ENCODE data around the gene CDC20B. TPM values are rescaled to one million over a fixed set of nuclear protein-coding genes. Genes with fewer than 3 reads are reported as not detected.

The CDC20B gene
- polyA plus RNA-seq, 6 donors from 2014 or later, result not detected

DNA sequence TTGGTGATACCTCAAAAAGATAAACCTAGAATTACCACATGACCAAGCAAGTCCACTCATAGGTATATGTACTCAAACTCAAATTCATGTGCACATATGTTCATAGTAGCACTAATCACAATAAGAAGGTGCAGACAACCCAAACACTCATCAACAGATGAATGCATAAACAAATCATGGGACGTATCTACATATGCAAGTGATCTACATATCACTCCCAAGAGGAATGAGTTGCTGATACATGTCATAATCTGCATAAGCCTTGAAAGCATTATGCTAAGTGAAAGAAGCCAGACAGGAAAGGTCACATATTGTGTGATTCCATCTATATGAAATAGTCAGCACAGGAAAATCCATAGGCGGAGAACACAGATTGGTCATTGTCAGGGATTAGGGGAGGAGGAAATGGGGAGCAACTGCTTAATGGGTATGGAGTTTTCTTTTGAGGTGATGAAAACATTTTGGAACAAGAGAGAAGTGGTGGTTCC is 23.6 kb downstream of the CDC20B start:
- Mint-ChIP-seq H3K4me3 (no peak overlapping the region), H3K4me1 (peaks cover 0 to 4% (median 0%) of the 10 kb centered on the region in 3 donors), H3K36me3 (no peaks in the 10 kb centered on the region), H3K27ac (no peak overlapping the region), H3K9me3 (no peaks in the 10 kb centered on the region), H3K27me3 (peaks cover 21 to 34% (median 27%) of the 10 kb centered on the region in 3 donors)
- no peak for DNase-seq
- ATAC-seq (ENCODE audit: low read depth in 2 of 2), result no peak

DNA sequence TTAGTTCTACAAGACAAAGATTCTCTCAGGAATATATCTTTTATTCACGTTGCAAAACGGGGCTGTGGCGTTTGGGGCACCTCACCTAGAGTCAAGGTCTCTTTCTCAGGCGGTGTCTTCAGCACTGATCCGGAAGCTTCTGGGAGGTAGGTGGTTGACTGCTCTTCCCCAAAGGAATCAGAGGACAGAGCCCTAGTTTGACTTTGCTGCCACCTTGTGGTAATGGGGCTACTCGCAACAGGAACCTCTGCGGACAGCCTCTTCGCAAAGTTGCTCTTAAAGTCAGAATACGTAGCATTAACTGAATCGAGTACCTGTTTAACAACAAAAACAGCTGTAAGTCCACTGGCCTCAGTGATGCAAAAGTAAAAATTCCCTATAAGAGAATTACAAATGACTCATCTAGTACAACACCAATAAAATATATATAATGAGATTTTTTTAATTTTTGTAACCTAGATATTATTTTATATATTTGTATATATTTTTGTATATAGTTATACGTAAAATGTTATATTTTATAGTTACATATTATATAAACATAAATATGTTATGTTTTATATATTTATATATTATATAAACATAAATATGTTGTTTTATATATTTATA is 26.3 kb downstream of the CDC20B start:
- ATAC-seq (ENCODE audit: low read depth in 2 of 2) (peak; percentile 74 to 86), DNase-seq (peak; percentile 54)
- Mint-ChIP-seq H3K36me3 (no peaks in the 10 kb centered on the region), H3K9me3 (no peaks in the 10 kb centered on the region), H3K27ac (no peak overlapping the region), H3K27me3 (peaks cover 17 to 20% (median 19%) of the 10 kb centered on the region in 3 donors), H3K4me3 (no peak overlapping the region), H3K4me1 (peaks cover 0 to 4% (median 0%) of the 10 kb centered on the region in 3 donors)

DNA sequence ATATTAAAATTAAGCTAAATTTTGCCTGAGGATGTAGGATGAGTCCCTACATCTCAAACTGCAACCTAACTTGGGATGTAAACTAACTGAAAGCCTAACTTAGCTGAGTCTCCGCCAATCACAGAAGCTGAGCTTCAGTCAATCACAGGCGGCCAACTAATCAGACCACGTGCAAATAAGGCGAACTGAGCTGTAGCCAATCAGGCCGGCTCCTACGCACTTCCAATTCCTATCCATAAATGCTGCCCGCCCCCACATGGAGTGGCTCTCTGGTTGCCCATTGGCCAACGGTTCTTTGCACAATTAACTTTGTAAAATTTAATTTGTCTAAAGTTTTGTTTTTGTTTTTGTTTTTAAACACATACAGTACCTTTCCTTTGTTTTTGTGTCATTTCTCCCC is 26.9 kb downstream of the CDC20B start:
- Mint-ChIP-seq H3K9me3 (no peaks in the 10 kb centered on the region), H3K4me3 (no peak overlapping the region), H3K36me3 (no peaks in the 10 kb centered on the region), H3K27ac (no peak overlapping the region), H3K27me3 (peaks cover 15 to 18% (median 15%) of the 10 kb centered on the region in 3 donors), H3K4me1 (peaks cover 0 to 4% (median 0%) of the 10 kb centered on the region in 3 donors)
- ATAC-seq (ENCODE audit: low read depth in 2 of 2) (no peak), DNase-seq (no peak)

DNA sequence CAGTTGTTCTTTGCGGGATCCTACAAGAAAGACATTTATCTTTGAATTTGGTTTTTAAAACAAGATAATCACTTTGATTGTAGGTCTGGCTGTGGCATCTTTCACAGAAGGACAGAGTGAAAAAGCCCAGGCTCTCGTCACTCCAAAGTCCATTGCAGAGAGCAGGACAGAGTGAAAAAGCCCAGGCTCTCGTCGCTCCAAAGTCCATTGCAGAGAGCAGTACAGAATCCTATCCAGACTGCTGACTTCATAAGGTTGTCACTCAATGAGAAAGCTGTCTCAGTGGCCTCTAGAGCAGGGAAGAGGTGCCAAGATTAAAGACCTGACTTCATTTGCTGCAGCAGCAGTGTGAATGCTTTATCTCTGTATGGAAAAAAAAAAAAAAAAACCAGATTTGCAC is 29.4 kb downstream of the CDC20B start:
- ATAC-seq (ENCODE audit: low read depth in 2 of 2), result no peak
- H3K27ac Mint-ChIP-seq, result no peak overlapping the region
- no peaks in the 10 kb centered on the region for H3K9me3 Mint-ChIP-seq
- DNase-seq, result no peak
- no peaks in the 10 kb centered on the region for H3K36me3 Mint-ChIP-seq
- no peak overlapping the region for H3K4me3 Mint-ChIP-seq
- peaks cover 0 to 4% (median 0%) of the 10 kb centered on the region in 3 donors for H3K4me1 Mint-ChIP-seq
- H3K27me3 Mint-ChIP-seq, result peaks cover 9 to 13% (median 10%) of the 10 kb centered on the region in 3 donors

DNA sequence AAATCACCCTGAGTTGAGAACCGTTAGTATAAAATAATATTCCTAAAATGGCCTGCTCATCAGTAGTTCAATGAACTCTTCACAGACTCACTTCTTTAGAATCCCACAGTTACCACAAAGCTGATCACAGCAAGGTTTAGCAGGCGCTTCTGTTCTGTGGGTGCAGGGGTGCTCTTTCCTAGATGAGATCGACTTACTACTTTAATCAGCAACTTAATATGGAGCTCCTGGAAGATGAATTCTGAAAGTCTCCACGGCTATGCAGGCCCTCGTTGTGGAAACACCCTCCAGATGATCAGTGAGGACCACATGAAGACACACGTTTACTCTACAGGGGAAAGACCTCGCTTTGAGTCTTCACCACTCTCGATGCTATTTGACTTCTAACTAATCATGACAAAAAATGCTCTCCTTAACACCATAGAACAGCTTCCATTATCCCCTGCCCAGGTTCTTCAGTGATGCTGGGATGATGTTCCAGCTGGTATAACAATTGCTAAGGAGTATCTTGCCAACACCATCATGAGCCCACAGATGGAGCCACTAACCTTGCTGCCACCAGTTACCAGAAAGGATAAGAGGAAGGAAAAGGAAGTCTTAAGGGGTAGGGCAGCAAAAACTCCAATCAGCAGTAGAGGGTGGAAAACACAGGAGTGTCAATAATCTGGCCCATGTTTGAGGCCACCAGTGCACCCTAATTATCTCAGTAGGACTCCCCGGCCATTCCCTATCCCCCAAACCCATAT is 30.9 kb downstream of the CDC20B start:
- no peak for DNase-seq
- H3K4me1 Mint-ChIP-seq, result peaks cover 0 to 4% (median 0%) of the 10 kb centered on the region in 3 donors
- H3K27ac Mint-ChIP-seq, result no peak overlapping the region
- H3K9me3 Mint-ChIP-seq, result no peaks in the 10 kb centered on the region
- H3K27me3 Mint-ChIP-seq, result peaks cover 16 to 24% (median 16%) of the 10 kb centered on the region in 3 donors
- H3K4me3 Mint-ChIP-seq, result no peak overlapping the region
- no peak for ATAC-seq (ENCODE audit: low read depth in 2 of 2)
- no peaks in the 10 kb centered on the region for H3K36me3 Mint-ChIP-seq

DNA sequence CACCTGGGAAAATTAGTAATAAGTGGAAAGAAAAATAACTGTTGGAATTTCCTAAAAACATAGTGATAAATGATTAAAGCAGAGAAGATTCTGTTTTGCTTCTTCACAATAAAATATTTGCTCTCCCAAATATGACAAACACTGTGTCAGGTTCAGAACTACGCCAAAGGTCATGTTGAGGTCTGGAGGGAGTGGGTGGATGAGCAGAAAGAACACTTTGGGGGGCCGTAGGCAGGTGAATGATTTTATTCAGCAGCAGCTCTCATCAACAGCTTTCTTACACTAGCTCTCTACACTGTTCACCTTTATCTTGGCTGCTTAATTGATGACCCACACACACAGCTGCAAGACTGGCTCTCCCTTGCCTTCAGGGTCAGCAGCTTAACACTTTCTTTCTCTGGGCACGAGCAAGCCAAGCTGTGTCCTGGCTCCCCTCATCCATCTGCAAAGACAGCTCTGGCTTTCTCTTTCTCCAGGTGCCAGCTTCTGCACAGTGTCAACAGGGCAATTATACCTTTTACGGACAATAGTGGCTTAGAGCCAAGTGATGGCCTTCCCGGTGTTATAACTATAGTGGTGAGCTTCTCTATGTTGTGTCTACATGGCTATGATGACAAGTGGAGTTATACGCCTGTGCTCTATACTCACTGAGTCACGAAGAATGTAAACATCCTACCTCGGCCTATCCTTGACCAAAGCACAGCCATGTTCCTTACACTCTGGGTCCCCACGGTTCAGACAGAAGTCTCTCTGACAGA is 31.9 kb downstream of the CDC20B start:
- peaks cover 12 to 24% (median 16%) of the 10 kb centered on the region in 3 donors for H3K27me3 Mint-ChIP-seq
- H3K27ac Mint-ChIP-seq, result no peak overlapping the region
- no peaks in the 10 kb centered on the region for H3K9me3 Mint-ChIP-seq
- no peaks in the 10 kb centered on the region for H3K4me1 Mint-ChIP-seq
- H3K4me3 Mint-ChIP-seq, result no peak overlapping the region
- DNase-seq, result no peak
- ATAC-seq (ENCODE audit: low read depth in 2 of 2), result no peak
- H3K36me3 Mint-ChIP-seq, result no peaks in the 10 kb centered on the region

DNA sequence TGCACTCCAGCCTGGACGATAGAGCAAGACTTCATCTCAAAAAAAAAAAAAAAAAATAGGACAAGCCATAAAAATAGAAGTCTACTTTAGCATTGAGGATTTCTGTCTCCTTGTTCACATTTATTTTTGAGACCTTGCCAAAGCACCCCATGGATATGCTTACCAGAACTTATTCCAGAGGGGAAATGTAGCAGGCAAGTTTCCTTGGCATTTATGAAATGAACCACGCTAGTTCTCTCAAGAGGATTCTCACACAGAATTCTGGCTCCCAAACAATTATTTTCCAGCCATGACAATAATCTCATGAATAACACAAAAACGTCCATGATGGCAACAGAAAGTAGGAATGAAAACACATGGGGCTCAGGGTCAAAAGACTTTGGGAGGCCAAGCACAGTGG is 36.5 kb downstream of the CDC20B start:
- no peak overlapping the region for H3K27ac Mint-ChIP-seq
- ATAC-seq (ENCODE audit: low read depth in 2 of 2) (no peak), DNase-seq (no peak)
- no peaks in the 10 kb centered on the region for H3K4me1 Mint-ChIP-seq
- H3K4me3 Mint-ChIP-seq, result no peak overlapping the region
- H3K36me3 Mint-ChIP-seq, result no peaks in the 10 kb centered on the region
- peaks cover 0 to 2% (median 0%) of the 10 kb centered on the region in 7 donors for H3K9me3 Mint-ChIP-seq
- H3K27me3 Mint-ChIP-seq, result peaks cover 4 to 26% (median 6%) of the 10 kb centered on the region in 3 donors

DNA sequence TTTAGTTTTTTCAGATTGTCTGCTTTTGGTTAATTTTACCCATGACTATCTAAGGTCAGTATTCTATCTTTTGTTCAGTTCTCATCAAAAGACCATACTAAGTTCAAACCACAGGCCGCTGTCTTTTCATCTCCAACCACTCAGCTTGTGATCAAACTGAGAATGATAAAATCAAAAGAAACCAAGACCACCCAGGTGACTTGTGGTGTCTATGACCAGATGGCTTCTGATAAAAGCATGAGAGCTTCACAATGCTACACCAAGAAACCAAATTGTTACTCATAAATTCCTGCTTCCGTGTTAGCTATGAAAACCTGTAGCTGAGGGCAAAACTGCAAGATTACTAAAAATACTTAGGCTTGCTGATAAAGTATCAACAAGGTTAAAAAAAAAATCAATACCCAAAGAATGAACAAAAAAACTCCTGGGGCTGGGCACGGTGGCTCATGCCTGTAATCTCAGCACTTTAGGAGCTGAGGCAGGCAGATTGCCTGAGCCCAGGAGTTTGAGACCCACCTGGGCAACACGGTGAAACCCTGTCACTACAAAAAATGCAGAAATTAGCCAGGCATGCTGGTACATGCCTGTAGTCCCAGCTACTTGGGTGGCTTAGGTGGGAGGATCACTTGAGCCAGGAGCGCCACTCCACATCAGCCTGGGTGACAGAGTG is 38.8 kb downstream of the CDC20B start:
- H3K4me3 Mint-ChIP-seq, result no peak overlapping the region
- no peaks in the 10 kb centered on the region for H3K4me1 Mint-ChIP-seq
- H3K36me3 Mint-ChIP-seq, result peaks cover 0 to 5% of the 10 kb centered on the region in 2 donors
- ATAC-seq (ENCODE audit: low read depth in 2 of 2), result no peak
- peaks cover 0 to 25% (median 11%) of the 10 kb centered on the region in 7 donors for H3K9me3 Mint-ChIP-seq
- peaks cover 4 to 26% (median 6%) of the 10 kb centered on the region in 3 donors for H3K27me3 Mint-ChIP-seq
- DNase-seq, result no peak
- H3K27ac Mint-ChIP-seq, result no peak overlapping the region

DNA sequence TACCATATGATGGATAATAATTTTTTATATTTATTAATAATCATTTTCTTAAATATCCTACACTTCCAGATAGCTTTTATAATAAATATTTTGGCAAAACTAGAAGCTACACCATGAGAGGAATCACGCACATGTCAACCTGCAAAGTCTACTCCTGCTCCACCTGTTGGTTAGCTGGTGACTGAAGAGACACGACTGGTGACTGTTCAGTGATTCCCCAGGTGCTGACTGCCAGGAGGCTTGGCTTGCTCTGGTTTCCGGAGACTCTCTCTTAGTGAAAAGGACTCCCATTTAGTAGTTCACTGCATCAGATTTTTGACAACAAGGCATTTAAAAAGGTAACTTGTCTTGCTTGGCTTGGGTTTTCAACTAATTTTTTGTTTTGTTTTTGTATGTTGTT is 49.6 kb downstream of the CDC20B start:
- Mint-ChIP-seq H3K4me1 (no peaks in the 10 kb centered on the region), H3K36me3 (no peaks in the 10 kb centered on the region), H3K27ac (no peak overlapping the region), H3K9me3 (peaks cover 0 to 1% (median 0%) of the 10 kb centered on the region in 7 donors), H3K27me3 (peaks cover 0 to 3% (median 0%) of the 10 kb centered on the region in 3 donors), H3K4me3 (no peak overlapping the region)
- DNase-seq (no peak), ATAC-seq (ENCODE audit: low read depth in 2 of 2) (no peak)

DNA sequence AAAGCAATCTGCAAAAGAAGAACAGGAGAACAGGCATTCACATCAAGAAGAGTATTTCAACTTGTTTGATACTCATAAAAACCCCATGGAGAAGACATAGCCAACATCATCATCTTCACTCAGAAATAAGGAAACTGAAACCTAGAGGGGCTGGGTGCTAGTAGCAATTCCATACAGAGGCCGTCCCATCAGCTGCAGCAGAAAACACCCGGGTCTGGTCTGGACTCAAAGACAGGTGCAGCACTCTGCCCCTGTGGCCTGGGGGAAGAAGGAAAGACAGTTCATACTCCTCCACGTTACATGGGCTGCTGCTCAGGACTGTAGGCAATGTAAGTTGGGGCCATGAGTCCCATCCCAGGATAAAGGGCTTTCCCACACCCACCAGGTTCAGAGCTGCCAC is 58.9 kb downstream of the CDC20B start:
- ATAC-seq (ENCODE audit: low read depth in 2 of 2), result no peak
- Mint-ChIP-seq H3K36me3 (no peaks in the 10 kb centered on the region), H3K4me1 (no peaks in the 10 kb centered on the region), H3K27me3 (peaks cover 0 to 10% (median 8%) of the 10 kb centered on the region in 3 donors), H3K27ac (no peak overlapping the region), H3K4me3 (no peak overlapping the region), H3K9me3 (peaks cover 0 to 5% (median 0%) of the 10 kb centered on the region in 7 donors)
- DNase-seq, result no peak

DNA sequence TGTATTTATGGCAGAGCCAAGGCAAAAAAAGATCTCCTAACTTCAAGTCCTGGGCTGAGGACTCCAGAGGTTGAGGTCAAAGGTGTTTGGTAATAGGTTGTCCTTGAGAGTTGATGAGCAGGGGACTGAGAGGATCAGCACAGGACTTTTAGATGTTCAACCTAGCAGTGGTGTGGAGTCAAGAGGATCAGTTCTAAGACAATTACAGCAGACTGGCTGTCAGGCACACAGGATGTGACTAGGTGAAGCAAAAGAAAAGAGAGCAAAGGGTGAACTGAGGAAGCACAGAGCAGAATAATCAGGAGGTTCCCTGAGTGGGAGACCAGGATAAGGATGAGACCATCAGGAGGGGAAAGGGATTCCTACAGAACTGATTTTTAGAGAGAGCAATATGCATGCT is 59.6 kb downstream of the CDC20B start:
- no peak overlapping the region for H3K27ac Mint-ChIP-seq
- ATAC-seq (ENCODE audit: low read depth in 2 of 2) (no peak), DNase-seq (no peak)
- H3K9me3 Mint-ChIP-seq, result peaks cover 0 to 5% (median 0%) of the 10 kb centered on the region in 7 donors
- no peaks in the 10 kb centered on the region for H3K36me3 Mint-ChIP-seq
- peaks cover 0 to 10% (median 8%) of the 10 kb centered on the region in 3 donors for H3K27me3 Mint-ChIP-seq
- H3K4me1 Mint-ChIP-seq, result no peaks in the 10 kb centered on the region
- no peak overlapping the region for H3K4me3 Mint-ChIP-seq

DNA sequence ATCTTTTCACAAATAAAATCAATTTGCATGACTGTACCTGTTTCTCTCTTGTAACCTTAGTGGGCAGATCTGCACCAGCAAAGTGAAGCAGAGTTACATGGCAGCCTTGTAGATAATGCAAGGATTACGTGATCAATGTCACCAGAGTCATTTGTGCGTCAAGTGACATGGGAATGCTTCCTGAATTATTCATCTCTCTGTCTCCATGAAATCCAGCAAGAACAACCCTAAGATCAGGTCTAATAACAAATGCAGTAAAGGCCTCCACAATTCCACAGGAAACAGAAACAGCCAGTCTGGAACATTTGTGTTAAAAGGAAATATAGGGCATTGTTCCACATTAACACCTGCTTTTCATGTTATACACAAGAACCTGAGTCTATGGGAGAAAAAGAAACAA is 62.8 kb downstream of the CDC20B start:
- DNase-seq (no peak), ATAC-seq (ENCODE audit: low read depth in 2 of 2) (no peak)
- no peak overlapping the region for H3K27ac Mint-ChIP-seq
- H3K36me3 Mint-ChIP-seq, result no peaks in the 10 kb centered on the region
- H3K4me1 Mint-ChIP-seq, result no peaks in the 10 kb centered on the region
- H3K9me3 Mint-ChIP-seq, result peaks cover 0 to 5% (median 0%) of the 10 kb centered on the region in 7 donors
- H3K27me3 Mint-ChIP-seq, result peaks cover 0 to 12% (median 10%) of the 10 kb centered on the region in 3 donors
- no peak overlapping the region for H3K4me3 Mint-ChIP-seq

DNA sequence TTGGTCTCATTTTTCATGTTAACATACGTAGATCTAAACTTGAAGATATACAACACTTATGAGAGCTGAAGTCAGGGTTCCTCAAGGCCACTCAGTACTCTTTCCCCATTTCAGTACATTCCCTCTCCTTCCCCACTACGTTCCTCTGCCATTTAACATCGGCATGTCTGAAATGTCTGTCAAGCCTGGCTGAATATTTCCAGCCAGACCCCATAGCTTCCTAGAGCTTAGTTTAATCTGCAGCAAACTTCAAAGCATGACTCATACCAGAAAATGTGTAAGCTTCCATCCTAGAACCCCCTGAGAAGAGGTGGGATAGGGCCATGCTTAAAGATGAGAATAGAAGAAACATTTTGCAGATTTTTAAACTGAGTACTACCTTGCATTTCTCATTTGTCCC is 64.3 kb downstream of the CDC20B start:
- Mint-ChIP-seq H3K27ac (no peak overlapping the region), H3K9me3 (peaks cover 0 to 5% (median 0%) of the 10 kb centered on the region in 7 donors), H3K4me1 (no peaks in the 10 kb centered on the region), H3K4me3 (no peak overlapping the region), H3K27me3 (peaks cover 3 to 7% (median 7%) of the 10 kb centered on the region in 3 donors), H3K36me3 (no peaks in the 10 kb centered on the region)
- ATAC-seq (ENCODE audit: low read depth in 2 of 2) (no peak), DNase-seq (no peak)

All from naive B cell (primary cell).